Measurements from ENCODE around the gene ADGRL2.

- no peak for TF ChIP-seq CTCF (IDR thresholded peaks at IDR 0.05; ENCODE audit: borderline replicate concordance, extremely low read depth, low read length, poor library complexity, severe bottlenecking)
- no peak for TF ChIP-seq EZH2 (IDR thresholded peaks at IDR 0.05; ENCODE audit: borderline replicate concordance, low read depth, low read length, severe bottlenecking)
Measured at GRCh38 chr1:81936853-81937252, 136.1 kb downstream of the ADGRL2 start.

Data from DND-41 (cell line).